Esophagus muscularis mucosa (tissue), 4 donors: ENCODE data around the gene CNGB1.

Experiments
- EP300 ChIP-seq: sonication (generic); formaldehyde crosslinking; IDR thresholded peaks from one replicate; pipeline ENCODE4 v1.6.1; 2017; ENCODE audit warnings: antibody characterized with exemption
- POLR2A ChIP-seq: fragments of 450-650 bp; IDR thresholded peaks from one replicate; pipeline ENCODE4 v1.6.1; 2017; ENCODE audit warnings: antibody characterized with exemption, moderate library complexity, mild to moderate bottlenecking, low read depth
- TF ChIP-seq, protein P1 (sequence below), 3 experiments: fragments of 200-600 bp in 2 of 3; fragments of 450-650 bp in 1 of 3; sonication (generic) in 2 of 3; IDR thresholded peaks; one replicate each; pipeline ENCODE4 v1.5.1; 2017 to 2019; ENCODE audit warnings: antibody characterized with exemption in 3 of 3, mild to moderate bottlenecking in 2 of 3, moderate library complexity in 1 of 3

- TF ChIP-seq, protein P1, sequence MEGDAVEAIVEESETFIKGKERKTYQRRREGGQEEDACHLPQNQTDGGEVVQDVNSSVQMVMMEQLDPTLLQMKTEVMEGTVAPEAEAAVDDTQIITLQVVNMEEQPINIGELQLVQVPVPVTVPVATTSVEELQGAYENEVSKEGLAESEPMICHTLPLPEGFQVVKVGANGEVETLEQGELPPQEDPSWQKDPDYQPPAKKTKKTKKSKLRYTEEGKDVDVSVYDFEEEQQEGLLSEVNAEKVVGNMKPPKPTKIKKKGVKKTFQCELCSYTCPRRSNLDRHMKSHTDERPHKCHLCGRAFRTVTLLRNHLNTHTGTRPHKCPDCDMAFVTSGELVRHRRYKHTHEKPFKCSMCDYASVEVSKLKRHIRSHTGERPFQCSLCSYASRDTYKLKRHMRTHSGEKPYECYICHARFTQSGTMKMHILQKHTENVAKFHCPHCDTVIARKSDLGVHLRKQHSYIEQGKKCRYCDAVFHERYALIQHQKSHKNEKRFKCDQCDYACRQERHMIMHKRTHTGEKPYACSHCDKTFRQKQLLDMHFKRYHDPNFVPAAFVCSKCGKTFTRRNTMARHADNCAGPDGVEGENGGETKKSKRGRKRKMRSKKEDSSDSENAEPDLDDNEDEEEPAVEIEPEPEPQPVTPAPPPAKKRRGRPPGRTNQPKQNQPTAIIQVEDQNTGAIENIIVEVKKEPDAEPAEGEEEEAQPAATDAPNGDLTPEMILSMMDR (IDR thresholded peaks at IDR 0.05) = no peak
- TF ChIP-seq EP300 (no peak), POLR2A (no peak)
Observed at GRCh38 chr16:57846078-57846697, 124.7 kb downstream of the CNGB1 start.
